ENCODE results near the gene ARHGEF40.

The ARHGEF40 gene

GRCh38 chr14:21084998-21085853 is 15.1 kb downstream of the ARHGEF40 start:
- no peak for DNase-seq

GRCh38 chr14:21086908-21087293 is 16.8 kb downstream of the ARHGEF40 start:
- no peak for DNase-seq

GRCh38 chr14:21087294-21088091 is 17.4 kb downstream of the ARHGEF40 start:
- peak; percentile 31 to 39 for DNase-seq

- DNase-seq: no peak
These were observed 18.6 kb downstream of the ARHGEF40 start for GRCh38 chr14:21088687-21089086.

GRCh38 chr14:21089271-21089670 is 19.2 kb downstream of the ARHGEF40 start:
- DNase-seq: no peak

- DNase-seq: no peak
These were observed 19.7 kb downstream of the ARHGEF40 start for GRCh38 chr14:21089877-21090193.

GRCh38 chr14:21090194-21090939 is 20.3 kb downstream of the ARHGEF40 start:
- DNase-seq: no peak

- no peak for DNase-seq
These were observed 21.0 kb downstream of the ARHGEF40 start for GRCh38 chr14:21090940-21091663.

GRCh38 chr14:21091821-21092272 is 21.7 kb downstream of the ARHGEF40 start:
- DNase-seq: no peak

GRCh38 chr14:21092273-21093011 is 22.3 kb downstream of the ARHGEF40 start:
- DNase-seq: no peak

- no peak for DNase-seq
These were observed 22.9 kb downstream of the ARHGEF40 start for GRCh38 chr14:21093018-21093417.

- DNase-seq: no peak
These were observed 23.9 kb downstream of the ARHGEF40 start for GRCh38 chr14:21093769-21094681.

GRCh38 chr14:21095430-21096205 is 25.5 kb downstream of the ARHGEF40 start:
- DNase-seq: peak; percentile 46 to 63

GRCh38 chr14:21096438-21096837 is 26.3 kb downstream of the ARHGEF40 start:
- no peak for DNase-seq

- DNase-seq: peak in 1 of 2 experiments; percentile 13
These were observed 27.0 kb downstream of the ARHGEF40 start for GRCh38 chr14:21096978-21097635.

- no peak for DNase-seq
These were observed 27.6 kb downstream of the ARHGEF40 start for GRCh38 chr14:21097636-21098075.

GRCh38 chr14:21098076-21098891 is 28.2 kb downstream of the ARHGEF40 start, which contains the start of gene ZNF219:
ZNF219 (minus strand) TSS chr14:21098655; CDS start chr14:21093591, 5,064 bp downstream.
- peak in 1 of 2 experiments; percentile 23 for DNase-seq
